HCT116 (cell line): ENCODE measurements around the gene LEO1. TPM values are rescaled to one million over a fixed set of nuclear protein-coding genes. Genes with fewer than 3 reads are reported as not detected.

ENCODE experiments used
- ATAC-seq: fragments of 200-7000 bp; cut with Tn5 transposase; 2 replicates; pipeline ENCODE4 v1.9.1; 2020; ENCODE audit warnings: mild to moderate bottlenecking, moderate library complexity
- BruUV-seq: library from RNA; stranded (reverse); fragments of 400-500 nt; replicated peaks from 2 replicates; lab custom pipeline; 2021; lab: Mats Ljungman, UMichigan
- CTCF ChIA-PET: fragments of 300-600 bp; sonication (Branson Sonifier 250); formaldehyde crosslinking; loops from one replicate; lab custom pipeline; 2021; ENCODE audit warnings: antibody characterized with exemption; lab: Charles Lee
- POLR2A ChIA-PET: fragments of 300-600, 350-600 bp; sonication (Branson Sonifier 250); formaldehyde crosslinking; loops from one replicate; lab custom pipeline; 2021; ENCODE audit warnings: antibody characterized with exemption; lab: Charles Lee
- RAD21 ChIA-PET, 2 experiments: fragments of 300-600 bp; sonication (Branson Sonifier 250); formaldehyde crosslinking; loops; one replicate each; lab custom pipeline; 2023; ENCODE audit warnings: low total read pairs in 2 of 2; ENCODE audit not compliant: uncharacterized antibody in 2 of 2, unreplicated experiment in 2 of 2, low non-redundant PET in 1 of 2; lab: Charles Lee
- DNase-seq: peaks from one replicate; pipeline ENCODE4 v3.0.0-alpha.2; 2010; ENCODE audit warnings: low read depth, low spot score
- H2AFZ ChIP-seq: fragments of 200-600 bp; shearing (Covaris generic), sonication (generic); 2 replicates; pipeline ENCODE4 v1.6.1; 2017; ENCODE audit warnings: low read depth, mixed run types, mixed read lengths, antibody characterized with exemption, low read length; ENCODE audit not compliant: poor library complexity, severe bottlenecking
- H3K27ac ChIP-seq: 2 replicates; pipeline ENCODE4 v1.5.1; 2012; ENCODE audit warnings: low read depth, low read length
- H3K27me3 ChIP-seq: fragments of 200-600 bp; sonication (generic); 2 replicates; pipeline ENCODE4 v1.6.1; 2016; ENCODE audit warnings: mixed run types, low read length, mixed read lengths; ENCODE audit not compliant: insufficient read depth
- H3K36me3 ChIP-seq, 2 experiments: fragments of 200-500 bp in 1 of 2; fragments of 200-600 bp in 1 of 2; sonication (Bioruptor generic) in 1 of 2; sonication (generic) in 1 of 2; 2 replicates each; pipeline versions ENCODE4 v1.5.1 to v1.6.1; 2014 to 2016; ENCODE audit warnings: low read length in 2 of 2, inconsistent platforms in 1 of 2, mixed read lengths in 1 of 2, mixed run types in 1 of 2; ENCODE audit not compliant: insufficient read depth in 2 of 2, control insufficient read depth in 1 of 2
- H3K4me1 ChIP-seq, 2 experiments: fragments of 200-600 bp in 1 of 2; sonication (generic) in 1 of 2; 2 replicates each; pipeline versions ENCODE4 v1.5.1 to v1.6.1; 2012 to 2017; ENCODE audit warnings: low read length in 2 of 2, inconsistent platforms in 1 of 2, mild to moderate bottlenecking in 1 of 2, mixed read lengths in 1 of 2, mixed run types in 1 of 2, moderate library complexity in 1 of 2; ENCODE audit not compliant: insufficient read depth in 2 of 2, control insufficient read depth in 1 of 2
- H3K4me2 ChIP-seq: fragments of 200-600 bp; sonication (generic); 2 replicates; pipeline ENCODE4 v1.6.1; 2017; ENCODE audit warnings: mixed run types, low read length, mixed read lengths
- H3K4me3 ChIP-seq, 2 experiments: fragments of 200-600 bp in 1 of 2; sonication (generic) in 1 of 2; replicated peaks in 1 of 2; 2 replicates each; pipeline ENCODE4 v1.5.1; 2011 to 2016; ENCODE audit warnings: low read length in 2 of 2, control low read depth in 1 of 2, low read depth in 1 of 2, mild to moderate bottlenecking in 1 of 2, mixed read lengths in 1 of 2, mixed run types in 1 of 2
- H3K79me2 ChIP-seq: fragments of 200-600 bp; sonication (generic); 2 replicates; pipeline ENCODE4 v1.6.1; 2017; ENCODE audit warnings: mild to moderate bottlenecking, mixed run types, low read length, moderate library complexity, mixed read lengths; ENCODE audit not compliant: insufficient read depth
- H3K9ac ChIP-seq: fragments of 200-600 bp; sonication (generic); 2 replicates; pipeline ENCODE4 v1.6.1; 2016; ENCODE audit warnings: low read length, mixed read lengths
- H3K9me2 ChIP-seq: fragments of 200-600 bp; sonication (generic), shearing (Covaris generic); 2 replicates; pipeline ENCODE4 v1.6.1; 2017; ENCODE audit warnings: mixed run types, mild to moderate bottlenecking, moderate library complexity; ENCODE audit not compliant: insufficient read depth
- H3K9me3 ChIP-seq, 2 experiments: fragments of 200-500 bp in 1 of 2; fragments of 200-600 bp in 1 of 2; sonication (Bioruptor generic) in 1 of 2; sonication (generic) in 1 of 2; 2 replicates each; pipeline ENCODE4 v1.6.1; 2014 to 2017; ENCODE audit warnings: low read length in 2 of 2, mixed read lengths in 2 of 2, inconsistent platforms in 1 of 2, low read depth in 1 of 2, mild to moderate bottlenecking in 1 of 2, mixed run types in 1 of 2, moderate library complexity in 1 of 2; ENCODE audit not compliant: control insufficient read depth in 1 of 2, insufficient read depth in 1 of 2
- H4K20me1 ChIP-seq: fragments of 200-600 bp; sonication (generic), shearing (Covaris generic); 2 replicates; pipeline ENCODE4 v1.6.1; 2017; ENCODE audit warnings: mixed run types, mild to moderate bottlenecking, moderate library complexity; ENCODE audit not compliant: insufficient read depth
- CBX3 ChIP-seq: IDR thresholded peaks from 2 replicates; pipeline ENCODE4 v1.6.1; 2012; ENCODE audit warnings: low read depth
- CTCF ChIP-seq, 3 experiments: fragments of 200-600 bp in 1 of 3; sonication (generic) in 1 of 3; IDR thresholded peaks in 2 of 3; conservative IDR thresholded peaks in 1 of 3; 2 replicates each; pipeline ENCODE4 v1.5.1; 2012 to 2017; ENCODE audit warnings: low read depth in 2 of 3, low read length in 2 of 3, antibody characterized with exemption in 1 of 3, borderline replicate concordance in 1 of 3, control low read depth in 1 of 3, mild to moderate bottlenecking in 1 of 3, mixed read lengths in 1 of 3, mixed run types in 1 of 3, moderate library complexity in 1 of 3; ENCODE audit not compliant: insufficient read depth in 1 of 3
- EGR1 ChIP-seq: IDR thresholded peaks from 2 replicates; pipeline ENCODE4 v1.6.1; 2012; ENCODE audit warnings: low read depth
- ELF1 ChIP-seq: IDR thresholded peaks from 2 replicates; pipeline ENCODE4 v1.6.1; 2012; ENCODE audit warnings: low read depth, borderline replicate concordance
- POLR2A ChIP-seq: IDR thresholded peaks from 2 replicates; pipeline ENCODE4 v1.7.0; 2011; ENCODE audit warnings: borderline replicate concordance; ENCODE audit not compliant: insufficient read depth, insufficient read length; ENCODE audit errors: extremely low read depth
- POLR2AphosphoS5 ChIP-seq: IDR thresholded peaks from 2 replicates; pipeline ENCODE4 v1.6.1; 2011; ENCODE audit warnings: mild to moderate bottlenecking, low read depth, low read length, moderate library complexity
- YY1 ChIP-seq: IDR thresholded peaks from 2 replicates; pipeline ENCODE4 v1.6.1; 2011; ENCODE audit warnings: low read length, low read depth, moderate library complexity, mild to moderate bottlenecking; ENCODE audit not compliant: insufficient replicate concordance; ENCODE audit errors: extremely low read depth
- ZFX ChIP-seq: fragments of 450-650 bp; IDR thresholded peaks from 2 replicates; pipeline ENCODE4 v1.6.1; 2017
- intact Hi-C: fragments of 100-400 bp; cut with micrococcal nuclease; formaldehyde crosslinking; loops from 2 replicates; pipeline ENCODE4 v1.10.0; 2022
- total RNA-seq: library from RNA; stranded (reverse); gene quantifications from one replicate; pipeline ENCODE4 v1.2.1, GENCODE V29; 2021; ENCODE audit not compliant: unreplicated experiment

Gene LEO1
- total RNA-seq, 1 experiment from 2014 or later, result 27.8 TPM

GRCh38 chr15:51991141-51991540, 19.6 kb upstream of the LEO1 start:
- no peaks in the 10 kb centered on the region for H3K79me2 ChIP-seq
- RAD21 ChIA-PET, result no interaction called here
- H3K4me3 ChIP-seq, result no peak overlapping the region
- H3K9me3 ChIP-seq, result no peaks in the 10 kb centered on the region
- no TSS peak for BruUV-seq
- H3K27ac ChIP-seq, result no peak overlapping the region
- CTCF ChIA-PET, result no interaction called here
- no peaks in the 10 kb centered on the region for H3K36me3 ChIP-seq
- no peaks in the 10 kb centered on the region for H3K9me2 ChIP-seq
- peaks cover 0 to 11% of the 10 kb centered on the region in 2 experiments; a peak in 2 of 4 replicates for H3K4me1 ChIP-seq
- no peak overlapping the region for H3K4me2 ChIP-seq
- H2AFZ ChIP-seq, result no peak overlapping the region
- no peak for ATAC-seq
- TF ChIP-seq POLR2AphosphoS5, result no peak
- no peak for TF ChIP-seq POLR2A
- no peak for TF ChIP-seq EGR1
- no peak for TF ChIP-seq CTCF (IDR thresholded peaks at IDR 0.05 in 2 of 3, conservative IDR thresholded peaks at IDR 0.05 in 1 of 3; ENCODE audit: borderline replicate concordance in 1 of 3, insufficient read depth in 1 of 3, low read depth in 2 of 3, low read length in 2 of 3)
- TF ChIP-seq, all 23 proteins: peak for 0
- intact Hi-C loops, result no loop called here
- no peak for DNase-seq
- H3K27me3 ChIP-seq, result no peaks in the 10 kb centered on the region
- POLR2A ChIA-PET, result no interaction called here
- no peak overlapping the region for H3K9ac ChIP-seq
- H4K20me1 ChIP-seq, result no peaks in the 10 kb centered on the region

- Histone ChIP-seq H3K9ac (no peak overlapping the region), H3K79me2 (no peaks in the 10 kb centered on the region), H4K20me1 (no peaks in the 10 kb centered on the region), H2AFZ (peak overlapping the region; percentile 81), H3K9me3 (no peaks in the 10 kb centered on the region), H3K27me3 (no peaks in the 10 kb centered on the region), H3K36me3 (no peaks in the 10 kb centered on the region), H3K4me2 (no peak overlapping the region), H3K9me2 (no peaks in the 10 kb centered on the region), H3K4me1 (peaks cover 0 to 11% of the 10 kb centered on the region in 2 experiments; a peak in 2 of 4 replicates), H3K4me3 (no peak overlapping the region), H3K27ac (no peak overlapping the region)
- no peak for ATAC-seq
- intact Hi-C loops, result loop anchor here (1.0 to 2.0 kb wide), 3 partner anchors 97 to 226 kb away; no protein-coding TSS in a partner anchor
- TF ChIP-seq ZFX (no peak), ELF1 (no peak), YY1 (no peak), CBX3 (no peak)
- DNase-seq, result no peak
- CTCF ChIA-PET, result interaction anchor here (1.3 kb wide), 1 partner anchor 96 kb away, joined by 3 read pairs; no protein-coding TSS in a partner anchor
- no TSS peak for BruUV-seq
- POLR2A ChIA-PET, result no interaction called here
- RAD21 ChIA-PET, result interaction anchor here in 1 of 2 experiments (0.7 kb wide), 1 partner anchor 92 kb away, joined by 3 read pairs; no protein-coding TSS in a partner anchor
These were observed 11.2 kb upstream of the LEO1 start for GRCh38 chr15:51982770-51983103.
